ENCODE results near the gene LYPLAL1.

DNA sequence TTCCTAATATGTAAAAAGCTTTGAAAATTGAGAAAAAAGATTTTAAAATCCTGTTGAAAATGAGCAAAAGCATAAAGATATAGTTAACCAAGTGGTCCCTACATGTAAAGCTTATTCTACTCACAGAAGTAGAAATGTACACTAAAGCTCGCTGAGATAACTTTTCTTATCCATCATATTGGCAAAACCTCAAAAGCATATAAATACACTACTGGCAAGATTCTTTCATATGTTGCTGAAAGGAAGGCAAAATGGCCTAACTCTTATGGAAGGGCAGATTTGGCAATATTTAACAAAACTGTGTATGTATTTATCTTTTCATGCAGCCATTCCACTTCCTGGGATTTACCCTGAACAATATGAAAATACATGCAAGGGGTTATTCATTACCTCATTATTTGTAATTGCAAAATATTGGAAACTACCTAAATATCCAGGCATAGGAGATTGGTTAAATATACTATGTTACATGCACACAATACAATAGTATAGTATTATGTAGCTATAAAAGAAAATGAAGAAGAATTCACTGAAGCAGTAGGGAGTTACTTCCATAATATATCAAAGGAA, 43.2 kb upstream of the LYPLAL1 start:
- TF ChIP-seq CTCF (IDR thresholded peaks at IDR 0.05) (no peak), POLR2A (IDR thresholded peaks at IDR 0.05) (no peak)

Data from thyroid gland (tissue), 4 donors.